Smooth muscle cell of the brain vasculature (primary cell): ENCODE measurements around the gene DHRS9.

Experiments used
- DNase-seq: peaks from one replicate; pipeline ENCODE4 v3.0.0-alpha.2; 2012; ENCODE audit warnings: low read depth, low spot score

DHRS9 gene

GRCh38 chr2:169065864-169066517 is 3.4 kb upstream of the DHRS9 start:
- no peak for DNase-seq

DNA sequence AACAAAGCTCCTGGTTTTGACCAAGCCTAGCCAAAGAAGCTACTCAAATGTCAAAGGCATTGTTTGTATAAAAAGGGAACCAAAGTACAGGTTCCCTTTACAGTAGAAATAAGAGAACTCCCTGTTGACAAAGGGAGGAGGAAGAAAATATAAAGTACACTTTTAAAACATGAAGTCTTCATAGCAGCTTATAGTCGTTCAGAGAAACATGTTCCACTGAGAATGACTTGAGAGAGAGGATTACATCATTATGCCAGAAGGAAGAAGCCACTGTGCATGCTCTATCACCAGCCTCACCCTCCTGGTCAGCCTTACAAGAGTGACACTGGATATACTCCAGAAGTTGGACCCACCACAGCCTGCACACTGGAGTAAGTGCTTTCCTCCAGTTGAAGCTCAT is 2.5 kb upstream of the DHRS9 start:
- no peak for DNase-seq

DNA sequence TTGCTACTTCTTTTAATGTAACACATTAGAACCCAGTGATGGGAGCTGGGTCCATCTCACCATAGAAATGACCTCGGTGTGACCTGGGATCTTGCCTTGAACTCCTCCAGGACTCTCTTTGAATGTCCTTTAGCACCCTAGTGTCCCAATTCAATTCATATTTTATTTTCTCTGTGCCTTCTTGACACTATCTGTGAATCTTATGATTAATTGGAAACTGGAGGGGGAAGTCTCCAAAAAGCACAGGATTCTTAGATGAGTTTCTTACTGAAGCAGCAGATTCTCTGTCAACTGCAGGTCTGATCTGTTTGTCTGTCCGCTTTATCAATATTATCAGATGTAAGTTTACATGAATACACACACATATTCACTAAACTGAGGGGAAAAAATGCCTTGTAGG is 470 bp downstream of the DHRS9 start:
- DNase-seq = no peak

GRCh38 chr2:169071455-169071854 is 2.1 kb downstream of the DHRS9 start:
- no peak for DNase-seq

DNA sequence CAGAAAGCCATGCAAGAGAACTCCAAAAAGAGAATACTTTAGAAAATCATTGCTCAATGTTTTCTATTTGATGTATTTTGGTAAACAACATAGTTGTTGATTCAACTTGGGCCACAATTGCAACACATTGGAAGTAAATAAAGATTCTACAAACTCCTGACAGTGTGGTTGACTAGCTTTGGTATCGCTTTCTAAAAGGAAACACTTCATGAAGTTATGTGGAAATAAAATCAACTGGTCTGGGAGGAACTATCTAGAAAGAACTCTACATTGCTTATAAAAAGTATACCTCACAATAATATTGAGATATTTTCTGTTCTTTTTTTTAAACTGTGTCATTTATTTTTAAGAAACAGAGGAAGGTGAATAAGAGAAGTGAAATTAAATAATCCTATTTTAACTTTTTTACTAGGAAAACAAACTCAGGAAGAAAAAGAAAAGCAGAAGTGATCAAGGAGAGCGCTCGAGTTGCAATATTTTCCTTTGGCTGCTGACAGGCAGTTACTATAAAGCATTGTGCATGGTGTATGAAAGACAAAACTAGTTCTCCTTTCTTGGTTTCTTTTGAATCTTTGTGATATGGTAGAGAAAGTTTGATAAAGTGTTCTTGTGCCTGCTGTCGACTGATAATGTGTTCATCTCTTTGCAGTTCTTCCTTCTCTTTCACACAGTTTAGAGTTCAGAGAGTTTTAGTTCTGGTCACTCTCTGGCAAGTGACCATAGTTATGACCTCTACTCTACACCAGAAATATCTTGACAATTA is 3.0 kb downstream of the DHRS9 start:
- DNase-seq = no peak

- no peak for DNase-seq
Measured at GRCh38 chr2:169073211-169073962, 4.0 kb downstream of the DHRS9 start.

DNA sequence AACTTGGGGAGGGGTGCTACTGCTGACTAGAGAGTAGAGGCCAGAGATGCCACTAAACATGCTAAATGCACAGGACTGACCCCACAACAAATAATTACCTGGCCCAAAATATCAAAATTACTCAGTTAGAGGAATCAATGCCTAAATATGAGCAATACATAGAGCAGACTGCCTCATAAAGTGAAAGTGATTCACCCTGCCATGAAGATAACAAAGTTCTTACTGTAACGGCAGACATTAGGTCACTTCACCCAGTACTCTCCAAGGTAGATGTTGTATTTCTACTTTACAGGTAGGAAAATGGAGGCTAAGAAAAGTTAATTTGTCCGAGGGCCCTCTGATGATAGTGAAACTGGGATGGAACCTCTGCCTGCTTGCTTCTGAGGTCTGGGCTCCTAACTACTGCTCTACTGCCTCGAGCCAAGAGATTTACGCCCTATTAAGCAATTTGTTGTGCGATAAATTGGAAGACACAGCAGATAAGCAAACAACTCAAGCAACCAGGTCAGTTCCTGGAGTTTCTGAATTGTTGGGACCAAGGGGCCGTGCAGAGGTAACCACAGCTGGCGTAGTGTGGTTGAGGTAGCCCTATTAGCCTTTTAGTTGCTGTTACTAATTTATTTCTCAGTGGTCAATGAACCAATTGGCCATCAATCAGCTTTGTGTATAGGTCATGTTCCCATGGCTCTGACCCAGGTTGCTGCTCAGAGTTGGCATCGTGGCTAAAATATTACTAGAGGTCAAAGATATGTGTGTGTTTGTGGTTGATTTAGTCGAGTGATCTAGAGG is 4.8 kb downstream of the DHRS9 start:
- DNase-seq = no peak

- no peak for DNase-seq
Measured at GRCh38 chr2:169077674-169078240, 8.4 kb downstream of the DHRS9 start.

DNA sequence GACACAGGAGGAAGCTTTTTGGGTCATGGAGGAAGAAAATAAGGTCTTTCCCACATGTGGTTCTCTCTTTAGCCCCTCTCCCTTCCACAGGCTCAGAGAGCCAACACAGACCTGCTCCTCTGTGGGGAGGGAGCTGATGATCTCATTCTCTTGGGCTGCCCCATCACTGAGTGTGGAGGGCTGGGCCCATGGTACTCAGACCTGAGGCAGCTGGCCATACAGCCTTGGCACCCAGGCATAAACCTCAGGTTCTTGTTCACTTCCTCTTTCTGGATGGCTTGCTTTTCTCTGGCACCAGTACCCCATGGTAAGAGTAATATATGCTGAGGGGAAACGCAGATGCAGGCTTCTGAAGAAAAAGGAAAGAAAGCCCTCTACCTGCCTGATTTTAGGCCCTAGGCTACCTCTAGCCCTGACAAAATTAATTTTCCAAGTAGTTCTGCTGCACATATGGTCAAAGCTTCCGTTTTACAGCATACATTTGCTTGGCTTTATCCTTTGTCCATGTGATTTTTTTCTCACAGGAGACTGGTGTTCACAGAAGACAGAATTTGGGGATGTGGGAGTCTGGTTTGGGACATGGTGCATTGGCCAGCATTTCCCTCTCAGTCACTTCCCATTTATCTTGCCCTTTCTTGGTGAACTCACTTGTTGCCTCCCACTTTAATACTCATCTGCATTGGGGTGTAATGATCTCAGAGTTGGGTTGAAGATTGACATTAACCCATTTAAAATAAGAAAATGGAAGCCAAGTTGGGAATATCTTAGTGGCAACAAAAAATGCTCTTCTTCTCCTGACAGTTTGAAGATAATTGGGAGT is 11.1 kb downstream of the DHRS9 start:
- DNase-seq = no peak

- DNase-seq = no peak
Measured at GRCh38 chr2:169081551-169081950, 12.2 kb downstream of the DHRS9 start.

- no peak for DNase-seq
Measured at GRCh38 chr2:169082995-169083394, 13.6 kb downstream of the DHRS9 start.

- DNase-seq = no peak
Measured at GRCh38 chr2:169086893-169087467, 17.6 kb downstream of the DHRS9 start.

- DNase-seq = no peak
Measured at GRCh38 chr2:169087757-169088379, 18.5 kb downstream of the DHRS9 start.

DNA sequence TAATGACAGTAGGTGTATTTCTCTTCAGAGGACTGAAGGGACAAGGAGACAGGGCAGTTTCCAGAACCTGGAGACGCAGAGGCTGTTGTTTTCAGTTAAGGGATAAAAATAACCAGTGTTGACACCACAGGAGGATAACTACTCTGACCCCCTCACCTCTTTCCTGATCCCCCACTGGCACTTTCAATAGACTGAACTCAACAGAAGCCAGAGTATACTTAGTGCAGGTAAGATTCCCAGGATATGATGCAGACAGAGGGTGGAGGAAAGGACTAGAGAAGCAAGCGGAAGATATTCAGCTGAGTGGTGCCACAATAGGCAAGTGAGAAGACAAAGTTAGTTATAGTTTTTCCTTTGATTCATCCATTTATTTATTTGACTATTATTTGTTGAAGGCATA is 19.8 kb downstream of the DHRS9 start:
- no peak for DNase-seq

GRCh38 chr2:169090133-169090820 is 20.9 kb downstream of the DHRS9 start:
- DNase-seq = no peak

- DNase-seq = no peak
Measured at GRCh38 chr2:169091256-169091655, 21.9 kb downstream of the DHRS9 start.

DNA sequence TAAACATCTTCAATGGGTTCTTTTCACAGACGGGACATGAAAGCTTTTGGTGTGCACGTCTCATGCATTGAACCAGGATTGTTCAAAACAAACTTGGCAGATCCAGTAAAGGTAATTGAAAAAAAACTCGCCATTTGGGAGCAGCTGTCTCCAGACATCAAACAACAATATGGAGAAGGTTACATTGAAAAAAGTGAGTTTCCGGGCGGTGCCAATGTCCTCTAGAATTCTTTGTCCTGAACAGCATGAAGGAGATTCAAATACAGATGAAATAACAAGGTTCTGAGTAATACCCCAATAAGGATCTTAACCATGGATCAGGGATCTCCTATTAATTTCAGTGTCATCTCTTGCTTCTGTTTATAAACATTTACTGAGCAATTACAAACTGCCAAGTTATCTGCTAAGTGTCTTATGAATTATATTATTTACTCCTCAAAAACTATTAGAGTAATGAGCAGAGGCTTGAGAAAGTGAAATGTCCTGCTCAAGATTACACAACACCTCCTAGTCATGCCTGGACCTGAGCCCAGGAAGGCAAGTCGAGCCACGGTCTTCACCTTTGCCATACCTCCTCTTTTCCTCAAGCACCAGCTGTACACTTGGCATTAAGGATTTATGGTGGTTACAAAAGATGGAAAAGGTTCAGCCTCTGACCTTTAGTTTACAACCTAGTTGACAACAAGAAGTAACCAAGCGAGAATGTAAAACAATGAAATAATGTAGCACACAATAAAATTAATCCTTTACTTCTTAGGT is 22.6 kb downstream of the DHRS9 start:
- DNase-seq = no peak

- DNase-seq = no peak
Measured at GRCh38 chr2:169093535-169093934, 24.2 kb downstream of the DHRS9 start.
